Measurements from ENCODE around the gene TUBGCP4.
"Not testable (repeated sequence)": the region's sequence is repeated elsewhere in the genome, so short reads cannot be mapped to it uniquely, and the experiment has no call there.

The TUBGCP4 gene, protein sequence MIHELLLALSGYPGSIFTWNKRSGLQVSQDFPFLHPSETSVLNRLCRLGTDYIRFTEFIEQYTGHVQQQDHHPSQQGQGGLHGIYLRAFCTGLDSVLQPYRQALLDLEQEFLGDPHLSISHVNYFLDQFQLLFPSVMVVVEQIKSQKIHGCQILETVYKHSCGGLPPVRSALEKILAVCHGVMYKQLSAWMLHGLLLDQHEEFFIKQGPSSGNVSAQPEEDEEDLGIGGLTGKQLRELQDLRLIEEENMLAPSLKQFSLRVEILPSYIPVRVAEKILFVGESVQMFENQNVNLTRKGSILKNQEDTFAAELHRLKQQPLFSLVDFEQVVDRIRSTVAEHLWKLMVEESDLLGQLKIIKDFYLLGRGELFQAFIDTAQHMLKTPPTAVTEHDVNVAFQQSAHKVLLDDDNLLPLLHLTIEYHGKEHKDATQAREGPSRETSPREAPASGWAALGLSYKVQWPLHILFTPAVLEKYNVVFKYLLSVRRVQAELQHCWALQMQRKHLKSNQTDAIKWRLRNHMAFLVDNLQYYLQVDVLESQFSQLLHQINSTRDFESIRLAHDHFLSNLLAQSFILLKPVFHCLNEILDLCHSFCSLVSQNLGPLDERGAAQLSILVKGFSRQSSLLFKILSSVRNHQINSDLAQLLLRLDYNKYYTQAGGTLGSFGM

DNA sequence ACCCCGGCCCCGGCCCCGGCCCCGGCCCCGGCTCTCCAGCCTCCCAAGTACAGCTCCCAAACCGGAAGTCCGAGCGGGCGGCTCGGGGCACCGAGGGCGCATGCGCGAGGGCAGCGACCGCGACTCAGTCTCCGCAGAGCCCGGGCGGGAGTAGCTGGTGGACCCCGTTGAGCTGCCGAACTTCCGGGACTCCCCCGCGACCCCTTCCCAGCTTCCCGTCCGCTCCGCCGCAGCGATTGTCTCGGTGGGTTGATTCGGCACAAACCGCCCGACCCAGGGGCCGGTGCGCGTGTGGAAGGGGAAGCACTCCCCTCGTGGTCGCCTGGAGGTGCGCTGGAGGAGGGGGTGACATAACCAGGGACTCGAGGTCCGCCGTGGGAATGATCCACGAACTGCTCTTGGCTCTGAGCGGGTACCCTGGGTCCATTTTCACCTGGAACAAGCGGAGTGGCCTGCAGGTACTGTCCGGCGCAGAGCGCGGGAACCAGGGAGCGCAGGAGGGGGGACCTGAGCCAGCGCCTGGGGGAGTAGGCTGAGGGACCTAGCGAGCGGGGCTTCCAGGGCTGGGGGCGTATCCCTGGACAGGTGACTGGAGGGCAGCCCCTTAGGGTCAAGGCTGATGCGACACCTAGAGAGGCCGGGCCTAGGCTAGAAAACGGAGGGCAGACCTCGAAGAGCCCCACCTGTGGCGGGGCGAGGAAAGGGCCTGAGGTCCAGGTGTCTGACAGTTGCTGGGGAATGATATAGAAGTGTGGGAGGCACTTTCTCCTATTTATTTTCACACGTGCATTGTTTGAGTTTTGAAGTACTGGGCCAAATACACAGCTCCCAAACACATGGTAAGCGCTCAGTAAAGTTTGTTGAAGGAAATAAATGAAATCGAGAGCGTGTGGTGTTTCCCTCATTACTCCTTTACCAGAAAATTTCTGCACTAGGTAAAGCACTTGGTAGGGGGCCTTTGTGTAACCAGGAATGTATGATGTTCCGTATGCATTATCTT, at the start of gene TUBGCP4, which contains the start of gene ZSCAN29:
Gene TUBGCP4 (plus strand): TSS at position 127 of the 1,000 bp plus-strand sequence. CDS start 254 bp downstream, at position 381.
Gene ZSCAN29 (minus strand): TSS at position 69 of the 1,000 bp plus-strand sequence. CDS start 1,130 bp downstream, outside the sequence.
- peak; percentile 90 for DNase-seq

DNA sequence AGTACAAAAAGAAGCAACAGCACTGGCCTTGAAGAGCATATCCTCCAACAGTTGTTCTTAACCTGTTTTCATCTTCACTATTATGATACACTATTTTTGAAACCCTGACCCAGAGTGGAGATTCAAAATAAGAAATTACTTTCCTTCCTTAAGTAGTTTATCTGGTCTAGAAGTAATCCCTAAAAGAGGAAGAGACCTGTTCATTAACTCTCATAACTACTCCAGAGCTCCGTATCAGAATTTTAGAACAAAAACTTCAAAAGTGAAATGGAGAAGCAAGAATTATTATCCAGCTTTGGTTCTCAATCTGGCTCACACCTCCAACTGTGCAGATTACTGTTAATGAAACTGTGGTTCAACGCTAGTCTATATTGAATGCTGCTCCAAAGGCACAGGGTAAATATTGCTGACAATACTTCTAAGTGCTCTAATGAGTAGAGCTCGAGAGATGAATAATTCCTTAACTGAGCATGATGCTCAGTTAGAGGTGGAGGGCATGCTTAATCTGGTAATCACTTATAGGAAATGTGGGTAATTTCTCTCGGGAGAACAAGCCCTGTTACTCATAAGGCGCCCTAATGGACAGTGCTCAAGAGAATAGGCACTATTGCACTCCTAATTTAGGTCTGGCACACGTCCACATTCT, 45.7 kb upstream of the TUBGCP4 start:
- DNase-seq: peak; percentile 37

DNA sequence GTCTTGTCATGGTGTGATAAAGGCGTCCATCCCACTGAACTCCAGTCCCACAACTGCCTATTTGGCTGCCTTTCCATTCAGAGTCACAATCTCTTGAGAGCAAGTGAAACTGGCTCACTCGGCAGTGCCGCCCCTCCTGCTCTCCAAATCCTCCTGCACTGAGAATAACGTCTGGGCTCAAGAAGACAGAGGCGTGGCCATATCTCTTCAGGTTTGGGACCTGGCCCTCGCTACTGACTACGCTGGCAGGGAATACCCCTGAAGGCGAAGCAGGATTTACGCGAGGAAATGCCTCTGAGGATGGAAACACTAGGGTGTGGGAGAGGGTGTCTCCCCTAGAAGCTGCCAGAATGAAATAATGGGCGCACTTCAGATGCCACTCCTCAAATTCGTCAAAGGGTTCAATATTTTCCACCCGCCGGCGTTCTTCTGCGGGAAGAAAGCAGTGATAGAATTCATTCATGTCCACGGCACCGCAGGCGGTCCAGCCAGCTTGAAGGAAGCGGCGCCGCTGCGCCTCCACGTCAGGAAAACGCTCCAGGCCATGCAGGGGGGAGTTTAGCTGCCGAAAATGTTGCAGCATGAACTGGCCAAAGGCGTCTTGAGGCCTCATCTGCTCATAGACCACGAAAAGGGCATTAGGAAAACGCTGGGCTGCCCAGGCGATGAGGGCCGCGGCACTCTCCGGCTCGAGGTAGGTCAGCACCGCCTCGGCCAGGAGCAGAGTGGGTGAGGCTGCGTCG, 41.5 kb upstream of the TUBGCP4 start:
- no peak for DNase-seq

DNA sequence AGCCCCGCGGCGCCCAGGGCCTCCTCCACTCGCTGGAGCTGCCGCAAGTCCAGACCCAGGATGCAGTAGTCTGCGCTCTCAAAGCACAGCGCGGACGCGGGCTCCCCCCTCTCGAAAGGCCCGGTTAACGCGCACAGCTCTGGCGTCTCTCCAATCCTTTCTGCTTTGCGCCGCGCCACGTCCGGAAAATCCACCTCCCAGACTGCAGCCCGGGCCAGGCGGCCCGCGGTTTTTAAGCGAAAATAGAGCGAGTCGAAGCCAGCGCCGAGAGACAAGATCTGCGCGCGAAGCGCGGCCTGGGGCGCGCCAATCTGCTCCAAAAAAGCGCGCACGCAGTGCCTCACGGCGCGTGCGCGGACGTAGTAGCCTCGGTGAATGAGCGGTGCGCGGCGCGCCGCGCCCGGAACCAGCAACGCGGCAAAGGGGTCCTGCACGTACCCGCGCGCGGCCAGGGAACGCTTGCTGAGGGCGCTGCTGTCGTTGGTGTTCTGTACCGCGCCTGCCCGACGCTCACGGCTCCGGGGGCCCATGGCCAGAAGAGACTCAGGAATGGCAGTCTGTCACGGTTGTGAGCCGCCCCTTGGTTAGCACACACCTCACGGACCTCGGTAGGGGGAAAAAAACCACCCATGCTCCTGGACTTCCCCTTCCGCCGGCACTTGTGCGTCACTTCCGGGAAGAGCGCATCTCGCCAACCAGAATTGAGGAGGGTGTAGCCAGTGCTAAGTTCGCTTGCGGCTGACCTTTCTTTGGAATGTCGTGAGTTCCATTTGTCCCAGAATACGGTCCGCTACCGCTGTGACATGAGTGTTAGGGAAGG, 40.7 kb upstream of the TUBGCP4 start, which contains the start of gene LCMT2:
Gene LCMT2 (minus strand): TSS at position 614 of the 820 bp plus-strand sequence. CDS start 84 bp downstream, at position 530.
- DNase-seq: peak; percentile 94

DNA sequence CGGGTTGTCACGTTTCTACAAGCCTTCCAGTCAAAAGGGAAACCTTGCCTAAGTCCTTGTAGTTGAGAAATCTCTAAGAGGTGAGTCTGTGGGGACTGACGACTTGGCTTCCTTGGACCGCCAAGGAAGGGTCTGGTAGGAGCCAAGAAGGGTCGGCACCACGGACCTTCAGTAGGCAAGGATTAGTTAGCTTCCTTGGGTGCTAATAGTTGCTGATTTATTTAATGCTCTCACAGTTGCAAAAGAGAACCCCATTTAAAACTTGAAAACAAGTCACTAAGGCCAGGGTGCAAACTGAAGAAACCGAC, 40.2 kb upstream of the TUBGCP4 start:
- no peak for DNase-seq

DNA sequence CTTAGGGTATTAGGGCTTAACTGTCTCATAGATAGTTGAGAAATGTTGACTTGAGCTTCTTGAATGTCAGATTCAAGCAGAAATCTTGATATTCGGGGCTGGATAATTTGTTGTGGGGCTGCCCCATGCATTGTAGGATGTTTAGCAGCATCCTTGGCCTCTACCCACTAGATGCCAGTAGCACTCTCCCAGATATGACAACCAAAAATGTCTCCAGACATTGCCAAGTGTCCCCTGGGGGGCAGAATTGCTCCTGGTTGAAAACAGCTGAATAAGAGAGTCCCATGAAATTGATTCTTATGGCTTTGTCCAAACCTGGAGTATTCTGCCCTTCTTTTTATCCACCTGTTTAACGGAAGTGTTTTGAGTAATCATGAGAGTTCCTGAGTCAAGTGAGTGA, 24.6 kb upstream of the TUBGCP4 start:
- no peak for DNase-seq

DNA sequence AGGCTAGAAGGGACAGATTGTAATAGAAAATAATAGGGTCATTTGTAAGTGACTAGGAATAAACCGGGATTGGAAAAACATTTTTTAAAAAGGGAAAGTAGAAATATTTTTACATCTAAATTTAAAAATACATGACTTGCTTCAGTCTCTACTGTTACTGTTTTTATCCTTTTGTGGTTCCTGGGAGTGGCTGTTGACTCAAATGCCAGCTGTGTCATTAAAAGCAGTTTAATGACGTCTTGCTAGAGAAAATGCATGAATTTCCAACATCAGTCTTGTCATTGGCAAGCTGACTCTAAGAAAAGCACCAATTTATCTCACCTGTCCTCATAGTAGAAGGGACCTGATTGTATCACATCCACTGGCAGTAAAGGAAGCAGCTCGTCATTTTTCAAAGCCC, 23.8 kb upstream of the TUBGCP4 start:
- DNase-seq: no peak

DNA sequence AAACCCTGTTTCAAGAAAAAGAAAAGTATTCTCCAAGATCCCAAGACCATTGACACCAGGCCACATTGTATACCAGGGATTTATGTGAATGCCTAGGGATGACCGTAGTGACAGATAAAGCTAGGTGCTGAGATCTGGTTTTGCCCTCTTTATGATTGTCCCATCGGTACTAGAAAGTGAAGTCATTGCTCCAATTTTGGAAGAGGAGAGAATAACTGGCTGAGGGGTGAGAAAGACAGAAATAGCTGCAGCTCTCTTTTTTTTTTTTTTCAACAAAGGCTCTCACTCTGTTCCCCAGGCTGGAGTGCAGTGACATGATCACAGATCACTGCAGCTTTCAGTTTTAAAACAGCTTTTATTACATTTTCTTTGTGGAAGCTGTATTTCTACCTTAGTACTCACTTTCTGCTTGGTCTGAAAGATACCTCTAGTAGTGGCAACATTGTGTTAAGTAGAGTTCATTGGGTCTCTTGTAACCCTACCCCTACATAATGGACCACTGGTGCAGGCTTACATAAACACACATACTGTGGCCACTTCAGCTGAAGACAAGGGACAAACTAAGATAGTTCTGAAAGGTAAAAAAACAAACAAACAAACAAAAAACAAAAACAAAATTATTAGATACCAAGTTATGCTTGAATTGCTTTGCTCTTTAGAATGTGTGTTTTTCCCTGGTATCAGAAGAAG, 18.1 kb upstream of the TUBGCP4 start:
- DNase-seq: no peak

DNA sequence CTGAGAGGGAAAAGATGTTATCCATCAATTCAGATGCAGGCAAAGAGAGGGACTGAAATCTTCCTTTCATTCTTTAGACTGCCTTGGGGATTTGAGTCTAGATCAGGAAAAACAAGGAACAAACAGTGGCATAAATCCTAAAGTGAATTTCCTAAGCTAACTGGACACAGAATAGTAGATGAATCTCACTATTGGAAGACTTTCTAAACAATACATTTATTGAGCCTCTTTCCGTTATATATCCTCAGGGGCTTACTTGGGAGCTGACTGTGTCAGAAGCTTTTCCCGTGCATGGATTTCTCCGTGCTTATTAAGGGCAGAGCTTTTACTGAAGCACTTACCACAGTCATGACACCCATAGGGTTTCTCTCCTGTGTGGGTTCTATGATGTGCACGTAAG, 10.1 kb upstream of the TUBGCP4 start:
- no peak for DNase-seq

DNA sequence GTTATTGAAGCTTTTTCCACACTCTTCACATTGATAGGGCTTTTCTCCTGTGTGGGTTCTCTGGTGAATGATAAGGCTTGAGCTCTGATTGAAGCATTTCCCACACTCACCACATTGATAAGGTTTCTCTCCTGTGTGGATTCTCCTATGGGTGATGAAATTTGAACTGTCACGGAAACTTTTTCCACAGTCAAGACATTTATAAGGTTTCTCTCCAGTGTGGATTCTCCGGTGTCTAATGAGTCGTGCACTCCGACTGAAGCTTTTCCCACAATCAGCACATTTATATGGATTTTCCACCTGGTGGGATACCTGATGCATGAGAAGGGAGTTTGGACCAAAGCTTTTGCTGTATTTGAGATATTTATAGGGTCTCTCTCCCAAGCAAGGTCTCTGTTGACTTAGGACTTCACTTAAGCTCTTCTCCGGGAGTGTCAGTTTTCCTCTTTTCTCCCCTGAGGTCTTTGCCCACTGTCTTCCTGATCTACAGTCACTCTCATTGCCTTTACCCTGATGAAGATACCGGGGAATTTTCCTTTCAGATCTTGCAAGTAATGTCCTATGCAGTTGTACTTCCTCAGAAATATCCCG, 9.5 kb upstream of the TUBGCP4 start:
- DNase-seq: no peak

DNA sequence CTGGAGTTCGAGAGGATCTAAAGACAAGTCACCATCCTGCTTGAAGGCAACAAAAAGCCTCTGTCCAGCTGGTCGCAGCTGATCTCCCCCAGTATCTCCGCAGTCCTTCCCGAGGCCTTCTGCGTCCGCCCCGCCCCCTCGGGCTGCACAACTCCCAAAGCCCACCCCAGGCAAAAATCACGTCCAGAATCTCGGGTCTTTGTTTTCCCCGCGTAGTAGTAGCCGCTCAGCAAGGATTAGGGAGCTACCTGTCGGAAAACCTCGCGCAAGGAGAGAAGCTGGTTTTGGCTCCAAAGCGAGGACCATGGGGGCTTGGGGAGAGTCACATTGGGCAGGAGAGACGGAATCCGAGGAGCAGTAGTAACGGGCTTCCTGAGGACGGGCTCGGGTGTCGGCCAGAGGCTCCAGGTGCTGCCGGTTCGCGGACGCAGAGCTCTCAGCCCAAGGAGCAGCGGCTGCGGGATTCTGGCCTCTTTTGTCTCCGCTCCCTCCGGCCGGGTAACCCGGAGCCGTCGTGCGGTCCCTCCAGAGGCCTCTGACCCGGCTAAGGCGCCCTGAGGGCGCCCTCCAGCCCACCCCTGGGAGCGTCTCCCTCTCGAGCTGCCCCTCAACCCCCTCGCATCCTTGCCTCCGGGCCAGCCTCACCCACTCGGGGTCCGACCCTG, 459 bp upstream of the TUBGCP4 start:
- DNase-seq: no peak

DNA sequence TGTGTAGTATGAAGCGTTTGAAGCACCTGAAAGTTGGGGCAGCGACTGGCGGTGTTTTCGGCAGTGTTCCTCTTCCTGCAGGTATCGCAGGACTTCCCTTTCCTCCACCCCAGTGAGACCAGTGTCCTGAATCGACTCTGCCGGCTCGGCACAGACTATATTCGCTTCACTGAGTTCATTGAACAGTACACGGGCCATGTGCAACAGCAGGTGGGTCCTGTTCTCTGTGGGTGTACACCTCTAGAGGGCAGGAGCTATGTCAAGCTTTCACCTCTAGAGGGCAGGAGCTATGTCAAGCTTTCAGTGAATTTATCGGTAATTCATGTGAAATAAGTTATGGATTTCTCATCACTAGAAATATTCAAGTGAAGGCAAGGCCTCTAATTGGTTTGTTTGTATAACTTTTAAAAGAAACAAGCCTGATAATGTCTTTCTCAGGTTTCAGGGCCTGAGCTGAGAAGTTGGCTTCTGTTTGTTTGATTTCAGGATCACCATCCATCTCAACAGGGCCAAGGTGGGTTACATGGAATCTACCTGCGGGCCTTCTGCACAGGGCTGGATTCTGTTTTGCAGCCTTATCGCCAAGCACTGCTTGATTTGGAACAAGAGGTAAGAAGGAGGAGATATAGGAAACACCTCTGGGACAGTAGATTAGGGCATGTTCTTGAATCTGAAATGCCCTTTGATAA, 5.3 kb downstream of the TUBGCP4 start:
- peak; percentile 54 for DNase-seq

DNA sequence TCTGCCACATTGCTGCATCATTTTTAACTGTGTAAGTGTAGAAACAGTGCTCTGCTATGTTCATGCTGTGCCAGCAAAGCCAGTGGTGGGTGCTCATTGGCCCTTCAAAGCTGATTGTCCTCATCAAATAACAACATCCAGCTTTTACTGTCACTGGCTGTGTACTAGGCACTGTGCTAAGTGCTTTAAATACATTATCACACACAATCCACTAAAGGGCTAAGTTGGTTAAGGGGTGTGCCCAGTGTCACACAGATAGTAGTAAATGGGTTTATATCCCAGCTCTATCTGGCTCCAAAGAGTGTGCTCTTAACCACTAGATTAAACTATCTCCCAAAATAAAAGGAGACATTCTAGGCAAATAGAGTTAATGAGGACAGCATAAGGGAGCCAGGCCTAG, 7.7 kb downstream of the TUBGCP4 start:
- no peak for DNase-seq

DNA sequence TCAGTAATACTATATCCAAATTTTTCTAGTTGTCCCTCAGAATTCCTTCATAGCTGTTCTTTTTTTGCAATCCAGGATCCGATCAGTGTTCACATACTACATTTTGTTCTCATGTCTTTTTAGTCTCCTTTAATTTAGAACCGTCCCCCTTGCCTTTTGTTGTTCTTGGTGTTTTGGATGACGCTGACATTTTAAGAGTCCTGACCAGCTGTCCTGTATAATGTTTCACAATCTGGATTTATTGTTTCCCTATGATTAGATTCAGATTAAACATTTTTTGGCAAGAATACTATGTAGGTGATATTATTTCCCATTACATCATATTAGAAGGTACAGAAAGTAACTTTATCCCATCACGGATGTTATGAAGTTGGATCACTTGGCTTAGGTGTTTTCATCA, 11.4 kb downstream of the TUBGCP4 start:
- no peak for DNase-seq

DNA sequence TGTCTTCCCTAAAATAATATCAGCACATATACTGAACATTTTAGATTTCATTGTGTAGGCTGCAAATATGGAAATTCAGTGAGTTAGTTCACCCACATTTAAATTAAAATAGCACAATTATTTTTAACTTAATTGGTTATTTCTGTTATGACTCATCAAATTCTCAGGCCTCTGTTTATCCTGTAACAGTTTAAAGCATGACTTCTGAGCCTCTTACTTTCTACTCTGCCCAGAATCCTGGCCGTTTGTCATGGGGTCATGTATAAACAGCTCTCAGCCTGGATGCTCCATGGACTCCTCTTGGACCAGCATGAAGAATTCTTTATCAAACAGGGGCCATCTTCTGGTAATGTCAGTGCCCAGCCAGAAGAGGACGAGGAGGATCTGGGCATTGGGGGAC, 12.2 kb downstream of the TUBGCP4 start:
- DNase-seq: no peak

DNA sequence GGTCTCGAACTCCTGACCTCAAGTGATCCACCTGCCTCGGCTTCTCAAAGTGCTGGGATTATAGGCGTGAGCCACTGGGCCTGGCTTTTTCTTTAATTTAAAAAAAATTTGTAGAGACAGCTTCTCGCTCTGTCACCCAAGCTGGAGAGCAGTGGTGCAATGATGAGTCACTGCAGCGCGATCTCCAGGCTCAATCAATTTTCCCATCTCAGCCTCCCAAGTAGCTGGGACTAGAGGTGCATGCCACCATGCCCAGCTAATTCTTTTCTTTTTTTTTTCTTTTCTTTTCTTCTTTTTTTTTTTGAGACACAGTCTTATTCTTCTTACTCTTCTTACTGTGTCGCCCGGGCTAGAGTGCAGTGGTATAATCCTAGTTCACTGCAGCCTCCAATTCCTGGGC, 19.8 kb downstream of the TUBGCP4 start:
- no peak for DNase-seq

DNA sequence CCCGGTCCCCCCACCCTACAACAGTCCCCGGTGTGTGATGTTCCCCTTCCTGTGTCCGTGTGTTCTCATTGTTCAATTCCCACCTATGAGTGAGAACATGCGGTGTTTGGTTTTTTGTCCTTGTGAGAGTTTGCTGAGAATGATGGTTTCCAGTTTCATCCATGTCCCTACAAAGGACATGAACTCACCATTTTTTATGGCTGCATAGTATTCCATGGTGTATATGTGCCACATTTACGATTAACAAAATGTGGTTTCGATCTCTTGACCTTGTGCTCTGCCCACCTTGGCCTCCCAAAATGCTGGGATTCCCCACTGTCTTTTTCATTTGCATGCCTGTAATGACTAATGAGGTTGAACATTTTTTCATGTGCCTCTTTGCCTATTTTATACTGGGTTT, 22.7 kb downstream of the TUBGCP4 start:
- DNase-seq: not testable (repeated sequence)

DNA sequence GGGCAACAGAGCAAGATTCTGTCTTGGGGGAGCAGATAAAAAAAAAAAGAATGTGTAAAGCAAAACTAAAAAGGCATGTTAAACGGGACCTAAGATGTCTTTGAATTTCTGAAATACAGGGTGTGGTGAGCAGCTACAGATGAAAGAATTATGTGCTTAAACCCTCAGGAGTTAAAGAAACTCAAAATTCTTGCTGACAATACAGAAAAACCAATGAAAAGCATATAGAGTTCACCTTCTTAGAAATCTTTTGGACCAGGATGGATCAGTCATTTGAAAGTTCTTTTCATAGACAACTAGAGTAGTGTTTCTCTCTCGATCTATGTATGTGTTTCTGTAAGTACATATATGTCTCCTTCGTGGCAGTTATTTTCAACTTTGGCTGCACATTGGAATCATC, 31.4 kb downstream of the TUBGCP4 start:
- DNase-seq: no peak

DNA sequence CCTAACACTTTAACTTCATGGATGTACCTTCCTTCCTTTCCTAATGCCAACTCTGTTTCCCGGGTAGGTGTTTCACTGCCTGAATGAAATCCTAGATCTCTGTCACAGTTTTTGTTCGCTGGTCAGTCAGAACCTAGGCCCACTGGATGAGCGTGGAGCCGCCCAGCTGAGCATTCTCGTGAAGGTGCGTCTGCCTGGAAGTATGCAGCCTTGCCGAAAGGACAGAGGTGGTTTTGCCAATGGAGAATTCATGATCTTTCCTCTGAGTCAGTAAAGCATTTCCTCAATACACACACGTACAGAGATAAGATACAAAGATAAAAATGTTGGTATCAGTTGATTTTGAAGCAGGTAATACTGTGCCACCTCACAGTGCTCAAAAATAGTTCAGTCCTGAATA, 32.7 kb downstream of the TUBGCP4 start:
- no peak for DNase-seq

Data from activated CD4-positive, alpha-beta T cell treated with anti-CD3 and anti-CD28 coated beads, Interleukin-2, Interleukin-6, amounts not matched to agents 100 ng/mL and 50 ng/mL, durations not matched to agents 16 hours and 8 hours (primary cell).